ENCODE results near the gene TRMT61A. TPM values are rescaled to one million over a fixed set of nuclear protein-coding genes. Genes with fewer than 3 reads are reported as not detected.

Gene TRMT61A
- total and polyA plus RNA-seq, 8 donors = 5.5 to 39.7 (median 15.9) TPM

DNA sequence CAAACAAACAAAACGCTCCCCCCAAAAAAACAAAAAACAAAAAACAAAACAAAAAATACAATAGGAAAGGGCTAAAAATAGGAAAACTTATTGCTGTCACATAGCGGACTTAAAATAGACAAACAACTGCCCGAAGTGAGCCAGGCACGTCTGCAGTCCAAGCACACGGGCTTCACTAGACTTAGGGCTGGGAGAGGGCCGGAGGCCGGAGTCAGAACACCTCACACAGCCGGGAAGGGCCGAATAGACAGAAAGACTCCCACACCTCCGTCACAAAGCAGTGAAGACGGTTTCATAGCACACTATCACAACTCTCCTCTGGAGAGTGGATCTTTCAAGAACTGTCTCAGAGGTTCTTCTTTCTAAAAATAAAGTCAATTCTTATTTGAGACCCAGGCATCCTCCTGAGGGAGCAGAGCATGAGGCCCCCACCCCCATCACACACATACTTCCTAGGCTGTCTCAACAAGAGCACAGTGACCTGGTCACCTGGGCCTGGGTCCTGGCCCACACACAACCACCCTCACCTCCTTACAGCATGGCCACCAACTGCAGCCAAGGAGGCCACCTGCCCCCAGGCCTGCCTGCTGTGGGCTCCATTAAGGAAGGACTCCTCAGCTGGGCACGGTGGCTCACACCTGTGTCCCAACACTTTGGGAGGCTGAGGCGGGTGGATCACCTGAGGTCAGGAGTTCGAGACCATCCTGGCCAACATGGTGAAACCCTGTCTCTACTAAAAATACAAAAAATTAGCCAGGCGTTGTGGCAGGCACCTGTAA, 26.8 kb downstream of the TRMT61A start:
- Histone ChIP-seq H3K4me1 (peaks cover 45 to 91% (median 64%) of the 10 kb centered on the region in 4 donors), H3K27ac (peak overlapping the region in 4 of 5 donors; percentile 10 to 90 (median 40)), H3K36me3 (peaks cover 11 to 31% (median 18%) of the 10 kb centered on the region in 4 donors), H3K9me3 (no peaks in the 10 kb centered on the region), H3K4me3 (no peak overlapping the region), H3K27me3 (no peaks in the 10 kb centered on the region)
- intact Hi-C loops (cut with DNase I; ENCODE audit: low total_unique reads) = no loop called here
- WGBS, 5 donors = 85 to 91% (median 87%) methylated on average over 14 to 15 of the region's 15 CpGs
- DNase-seq = no peak
- TF ChIP-seq, protein P1, sequence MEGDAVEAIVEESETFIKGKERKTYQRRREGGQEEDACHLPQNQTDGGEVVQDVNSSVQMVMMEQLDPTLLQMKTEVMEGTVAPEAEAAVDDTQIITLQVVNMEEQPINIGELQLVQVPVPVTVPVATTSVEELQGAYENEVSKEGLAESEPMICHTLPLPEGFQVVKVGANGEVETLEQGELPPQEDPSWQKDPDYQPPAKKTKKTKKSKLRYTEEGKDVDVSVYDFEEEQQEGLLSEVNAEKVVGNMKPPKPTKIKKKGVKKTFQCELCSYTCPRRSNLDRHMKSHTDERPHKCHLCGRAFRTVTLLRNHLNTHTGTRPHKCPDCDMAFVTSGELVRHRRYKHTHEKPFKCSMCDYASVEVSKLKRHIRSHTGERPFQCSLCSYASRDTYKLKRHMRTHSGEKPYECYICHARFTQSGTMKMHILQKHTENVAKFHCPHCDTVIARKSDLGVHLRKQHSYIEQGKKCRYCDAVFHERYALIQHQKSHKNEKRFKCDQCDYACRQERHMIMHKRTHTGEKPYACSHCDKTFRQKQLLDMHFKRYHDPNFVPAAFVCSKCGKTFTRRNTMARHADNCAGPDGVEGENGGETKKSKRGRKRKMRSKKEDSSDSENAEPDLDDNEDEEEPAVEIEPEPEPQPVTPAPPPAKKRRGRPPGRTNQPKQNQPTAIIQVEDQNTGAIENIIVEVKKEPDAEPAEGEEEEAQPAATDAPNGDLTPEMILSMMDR (IDR thresholded peaks at IDR 0.05) = no peak
- no peak for TF ChIP-seq POLR2AphosphoS5 (IDR thresholded peaks at IDR 0.05)
- no peak for TF ChIP-seq EP300 (IDR thresholded peaks at IDR 0.05)

DNA sequence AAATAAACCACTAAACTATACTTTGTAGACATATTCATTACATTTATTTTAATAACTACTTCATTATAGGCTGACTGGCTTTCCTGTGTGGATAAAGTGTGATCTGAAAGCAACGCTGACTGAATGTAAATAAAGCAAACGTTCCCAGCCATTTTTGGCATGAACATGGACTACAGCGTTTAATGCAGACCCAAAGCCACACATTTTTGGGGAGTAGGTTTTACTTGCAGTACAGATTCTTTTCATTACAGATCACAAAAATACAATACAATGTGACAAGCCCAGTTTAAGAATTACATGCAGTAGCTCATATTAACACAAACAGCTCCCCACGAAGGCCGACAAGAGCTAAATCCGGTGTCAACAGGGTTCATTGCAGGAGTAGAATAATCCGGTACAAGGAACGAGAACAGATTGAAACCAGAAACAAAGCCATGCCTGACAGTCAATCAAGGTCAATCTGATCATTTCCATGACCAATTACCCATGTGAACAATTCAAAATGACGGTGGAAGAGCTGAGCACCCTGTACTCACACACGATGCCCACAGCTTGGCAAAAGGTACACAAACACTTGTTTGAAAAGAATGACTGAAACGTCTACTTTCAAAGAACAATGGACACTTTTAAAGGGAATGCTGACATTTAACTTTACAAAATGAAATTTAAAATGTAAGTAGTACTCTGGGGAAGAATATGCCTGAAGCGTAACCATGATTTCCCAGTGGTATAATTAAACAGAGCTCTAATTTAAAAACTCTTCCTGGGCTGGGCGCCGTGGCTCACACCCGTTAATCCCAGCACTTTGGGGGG, 28.2 kb downstream of the TRMT61A start:
- Histone ChIP-seq H3K4me1 (peaks cover 50 to 90% (median 62%) of the 10 kb centered on the region in 4 donors), H3K36me3 (peaks cover 11 to 31% (median 18%) of the 10 kb centered on the region in 4 donors), H3K27ac (peak overlapping the region in 4 of 5 donors; percentile 28 to 90 (median 70)), H3K27me3 (no peaks in the 10 kb centered on the region), H3K4me3 (peak overlapping the region in 1 of 4 donors; percentile 2), H3K9me3 (no peaks in the 10 kb centered on the region)
- no peak for TF ChIP-seq EP300 (IDR thresholded peaks at IDR 0.05)
- TF ChIP-seq, protein P1 (IDR thresholded peaks at IDR 0.05) = no peak
- no peak for TF ChIP-seq POLR2A (IDR thresholded peaks at IDR 0.05)
- no peak for TF ChIP-seq POLR2AphosphoS5 (IDR thresholded peaks at IDR 0.05)
- WGBS, 5 donors = 38 to 46% (median 41%) methylated on average over 15 of the region's 15 CpGs
- intact Hi-C loops (cut with DNase I; ENCODE audit: low total_unique reads) = no loop called here
- no peak for DNase-seq

DNA sequence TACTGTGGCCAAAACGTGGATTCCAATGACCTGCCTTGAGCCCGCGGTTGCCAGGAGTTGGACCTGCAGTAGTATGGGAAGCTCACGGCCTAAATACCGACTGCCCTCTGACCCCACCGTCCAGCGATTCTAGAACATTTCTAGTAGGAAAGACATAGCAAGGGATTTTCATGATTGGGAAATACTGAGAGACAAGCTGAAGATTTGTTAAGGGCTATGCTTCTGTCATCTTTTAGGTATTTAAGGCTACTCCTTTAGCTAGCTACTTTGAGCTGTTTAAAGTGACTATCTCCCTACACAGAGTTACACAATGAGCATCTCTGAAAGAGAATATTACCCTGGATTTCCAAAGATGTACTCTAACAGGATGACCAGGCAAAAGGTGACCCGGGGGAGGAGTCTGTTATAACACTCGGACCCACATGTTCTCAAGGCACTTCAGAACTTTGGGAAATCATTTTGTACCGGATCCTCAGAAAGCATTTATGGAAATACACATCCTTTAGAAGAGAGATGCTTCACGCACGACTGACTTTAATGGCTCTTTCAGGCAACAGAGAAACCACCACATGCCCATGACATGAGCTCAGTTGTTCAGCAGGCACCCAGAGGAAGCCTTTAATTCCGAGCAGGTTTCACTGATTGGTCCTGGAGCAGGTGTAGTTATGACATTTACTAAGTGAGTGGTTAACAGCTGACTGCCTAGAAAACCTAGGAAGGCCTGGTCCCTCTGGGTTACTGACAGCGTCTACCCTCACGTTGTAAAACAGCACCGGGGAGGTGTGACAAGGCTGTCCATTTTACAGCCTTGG, 29.3 kb downstream of the TRMT61A start:
- DNase-seq = no peak
- TF ChIP-seq POLR2AphosphoS5 (IDR thresholded peaks at IDR 0.05) (no peak), EP300 (IDR thresholded peaks at IDR 0.05) (no peak)
- H3K27me3 ChIP-seq = no peaks in the 10 kb centered on the region

DNA sequence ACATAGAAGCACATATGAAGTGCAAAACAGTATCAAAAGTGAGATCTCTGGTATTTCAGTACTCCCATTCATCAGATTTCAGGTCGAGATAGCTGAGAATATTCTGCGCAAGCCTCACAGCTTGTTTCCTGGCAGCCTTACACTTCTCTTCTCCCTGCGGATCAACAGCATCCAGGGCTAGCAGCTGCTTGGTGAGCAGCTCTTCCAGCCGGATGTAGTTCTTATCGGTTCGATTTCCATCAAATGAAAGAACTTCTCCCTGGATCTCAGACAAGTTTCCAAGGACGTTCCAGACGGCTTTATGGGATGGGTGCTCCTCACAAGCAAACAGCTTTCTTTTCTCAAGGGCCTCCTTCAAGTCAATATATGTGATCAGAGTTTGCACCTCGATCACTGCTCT, 30.8 kb downstream of the TRMT61A start:
- H3K27ac ChIP-seq = peak overlapping the region in 3 of 5 donors; percentile 68 to 90 (median 81)
- TF ChIP-seq, protein P1 (IDR thresholded peaks at IDR 0.05) = no peak
- TF ChIP-seq POLR2A (IDR thresholded peaks at IDR 0.05) = no peak
- no peak for TF ChIP-seq POLR2AphosphoS5 (IDR thresholded peaks at IDR 0.05)
- TF ChIP-seq EP300 (IDR thresholded peaks at IDR 0.05) = no peak
- H3K36me3 ChIP-seq = peaks cover 11 to 31% (median 18%) of the 10 kb centered on the region in 4 donors
- H3K4me1 ChIP-seq = peaks cover 56 to 90% (median 71%) of the 10 kb centered on the region in 4 donors
- intact Hi-C loops (cut with DNase I; ENCODE audit: low total_unique reads) = no loop called here
- no peak for DNase-seq
- 58 to 77% (median 69%) methylated on average over 9 of the region's 9 CpGs for WGBS, 5 donors
- no peak overlapping the region for H3K4me3 ChIP-seq
- H3K27me3 ChIP-seq = no peaks in the 10 kb centered on the region
- no peaks in the 10 kb centered on the region for H3K9me3 ChIP-seq

More for the DNA sequence above, 29.3 kb downstream of the TRMT61A start:
- peak overlapping the region; percentile 17 to 90 (median 68) for H3K27ac ChIP-seq
- no peaks in the 10 kb centered on the region for H3K9me3 ChIP-seq
- peaks cover 11 to 31% (median 18%) of the 10 kb centered on the region in 4 donors for H3K36me3 ChIP-seq
- peaks cover 48 to 83% (median 59%) of the 10 kb centered on the region in 4 donors for H3K4me1 ChIP-seq
- 78 to 85% (median 81%) methylated on average over 16 of the region's 16 CpGs for WGBS, 5 donors
- no peak overlapping the region for H3K4me3 ChIP-seq
- intact Hi-C loops (cut with DNase I; ENCODE audit: low total_unique reads) = no loop called here

Measured in stomach (tissue), 9 donors.